MCF 10A (cell line): Measurements from ENCODE around the gene CCDC102B. TPM values are rescaled to one million over a fixed set of nuclear protein-coding genes. Genes with fewer than 3 reads are reported as not detected.
"Not testable (repeated sequence)": the region's sequence is repeated elsewhere in the genome, so short reads cannot be mapped to it uniquely, and the experiment has no call there.

Source experiments
- BruUV-seq: library from RNA; stranded (reverse); fragments of 400-500 nt; replicated peaks from 2 replicates; lab custom pipeline; 2021; lab: Mats Ljungman, UMichigan
- CTCF ChIA-PET: fragments of 300-600 bp; sonication (Branson Sonifier 250); formaldehyde crosslinking; extraction: SDS; loops from one replicate; lab custom pipeline; 2021; ENCODE audit warnings: antibody characterized with exemption, inconsistent platforms; lab: Yijun Ruan, JAX
- POLR2A ChIA-PET: fragments of 300-600, 350-650 bp; sonication (Branson Sonifier 250); formaldehyde crosslinking; extraction: SDS; loops from one replicate; lab custom pipeline; 2020; ENCODE audit warnings: antibody characterized with exemption, inconsistent platforms; lab: Yijun Ruan, JAX
- DNase-seq: peaks from one replicate; pipeline ENCODE4 v3.0.0-alpha.2; 2018; ENCODE audit not compliant: unreplicated experiment
- H3K27ac Mint-ChIP-seq: one replicate; pipeline ENCODE4 v1.8.0; 2022; ENCODE audit warnings: mild to moderate bottlenecking, low read depth, mixed read lengths; ENCODE audit not compliant: unreplicated experiment
- H3K27me3 Mint-ChIP-seq: one replicate; pipeline ENCODE4 v1.8.0; 2022; ENCODE audit warnings: mixed read lengths; ENCODE audit not compliant: insufficient read depth, unreplicated experiment
- H3K36me3 Mint-ChIP-seq: one replicate; pipeline ENCODE4 v1.8.0; 2022; ENCODE audit warnings: mild to moderate bottlenecking, moderate library complexity, mixed read lengths; ENCODE audit not compliant: insufficient read depth, unreplicated experiment
- H3K4me1 Mint-ChIP-seq: one replicate; pipeline ENCODE4 v1.8.0; 2022; ENCODE audit warnings: mixed read lengths; ENCODE audit not compliant: insufficient read depth, unreplicated experiment
- H3K4me3 Mint-ChIP-seq: one replicate; pipeline ENCODE4 v1.8.0; 2022; ENCODE audit warnings: mild to moderate bottlenecking, moderate library complexity, mixed read lengths; ENCODE audit not compliant: unreplicated experiment
- H3K9me3 Mint-ChIP-seq: one replicate; pipeline ENCODE4 v1.8.0; 2022; ENCODE audit warnings: mixed read lengths; ENCODE audit not compliant: unreplicated experiment
- CTCF ChIP-seq: fragments of 200-600 bp; IDR thresholded peaks from one replicate; pipeline ENCODE4 v1.8.0; 2022; ENCODE audit warnings: antibody characterized with exemption, mild to moderate bottlenecking; ENCODE audit not compliant: unreplicated experiment
- intact Hi-C: fragments of 100-400 bp; cut with micrococcal nuclease; formaldehyde crosslinking; loops from 2 replicates; pipeline ENCODE4 v1.14.1; 2022
- total RNA-seq: library from RNA; stranded (reverse); gene quantifications from 2 replicates; pipeline ENCODE4 v1.2.3, GENCODE V29; 2022

Gene CCDC102B
- total RNA-seq, 1 experiment from 2014 or later, result 3.4 TPM

- BruUV-seq, result no TSS peak
- intact Hi-C loops, result no loop called here
- Mint-ChIP-seq H3K27me3 (peaks cover 12% of the 10 kb centered on the region), H3K4me1 (no peaks in the 10 kb centered on the region), H3K4me3 (no peak overlapping the region), H3K36me3 (no peaks in the 10 kb centered on the region), H3K27ac (no peak overlapping the region), H3K9me3 (no peaks in the 10 kb centered on the region)
- DNase-seq, result no peak
- no peak for TF ChIP-seq CTCF
- CTCF ChIA-PET, result no interaction called here
- POLR2A ChIA-PET, result no interaction called here
These were observed 197.8 kb downstream of the CCDC102B start for GRCh38 chr18:68995675-68996074.

- Mint-ChIP-seq H3K27me3 (peaks cover 34% of the 10 kb centered on the region), H3K36me3 (no peaks in the 10 kb centered on the region), H3K27ac (no peak overlapping the region), H3K4me3 (no peak overlapping the region), H3K4me1 (no peaks in the 10 kb centered on the region), H3K9me3 (no peaks in the 10 kb centered on the region)
- intact Hi-C loops, result no loop called here
- no peak for DNase-seq
- no peak for TF ChIP-seq CTCF
- no TSS peak for BruUV-seq
- ChIA-PET CTCF (interaction anchor here (0.6 kb wide), 1 partner anchor 561 kb away, joined by 3 read pairs; no protein-coding TSS in a partner anchor), POLR2A (no interaction called here)
These were observed 200.0 kb downstream of the CCDC102B start for GRCh38 chr18:68997845-68998244.

- DNase-seq, result peak; percentile 43
- no peak for TF ChIP-seq CTCF
- intact Hi-C loops, result no loop called here
- ChIA-PET POLR2A (no interaction called here), CTCF (no interaction called here)
- Mint-ChIP-seq H3K4me3 (no peak overlapping the region), H3K36me3 (no peaks in the 10 kb centered on the region), H3K27me3 (peaks cover 51% of the 10 kb centered on the region), H3K4me1 (no peaks in the 10 kb centered on the region), H3K27ac (no peak overlapping the region), H3K9me3 (no peaks in the 10 kb centered on the region)
- BruUV-seq, result no TSS peak
These were observed 202.5 kb downstream of the CCDC102B start for GRCh38 chr18:69000366-69000765.

GRCh38 chr18:69002233-69002632, 204.4 kb downstream of the CCDC102B start:
- BruUV-seq, result no TSS peak
- peak; percentile 15 for DNase-seq
- CTCF ChIA-PET, result interaction anchor here (0.8 kb wide), 1 partner anchor 15 kb away, joined by 4 read pairs; no protein-coding TSS in a partner anchor
- no peaks in the 10 kb centered on the region for H3K36me3 Mint-ChIP-seq
- intact Hi-C loops, result no loop called here
- H3K27ac Mint-ChIP-seq, result no peak overlapping the region
- H3K27me3 Mint-ChIP-seq, result peaks cover 52% of the 10 kb centered on the region
- POLR2A ChIA-PET, result no interaction called here
- TF ChIP-seq CTCF, result peak; percentile 21
- no peaks in the 10 kb centered on the region for H3K9me3 Mint-ChIP-seq
- no peaks in the 10 kb centered on the region for H3K4me1 Mint-ChIP-seq
- no peak overlapping the region for H3K4me3 Mint-ChIP-seq

GRCh38 chr18:69006212-69006611, 208.3 kb downstream of the CCDC102B start:
- H3K9me3 Mint-ChIP-seq, BruUV-seq, intact Hi-C loops, POLR2A ChIA-PET, DNase-seq, H3K4me1 Mint-ChIP-seq, H3K4me3 Mint-ChIP-seq, H3K36me3 Mint-ChIP-seq, H3K27ac Mint-ChIP-seq: not testable (repeated sequence)
- H3K27me3 Mint-ChIP-seq, result peaks cover 45% of the 10 kb centered on the region
- CTCF ChIA-PET, result interaction anchor here (0.5 kb wide), 1 partner anchor 51 kb away, joined by 3 read pairs; no protein-coding TSS in a partner anchor
